ENCODE data around the gene STRN4.
A peak's percentile ranks its signal among the peaks of the same experiment; 100 is the strongest.
"Not testable (repeated sequence)": the region's sequence is repeated elsewhere in the genome, so short reads cannot be mapped to it uniquely, and the experiment has no call there.

STRN4 gene

GRCh38 chr19:46772170-46773017 is 26.1 kb upstream of the STRN4 start:
- DNase-seq, result no peak

GRCh38 chr19:46768746-46769145 is 22.5 kb upstream of the STRN4 start:
- DNase-seq, result not testable (repeated sequence)

- DNase-seq, result peak; percentile 45
These were observed 20.5 kb upstream of the STRN4 start for GRCh38 chr19:46766569-46767317.

- DNase-seq, result no peak
These were observed 18.6 kb upstream of the STRN4 start for GRCh38 chr19:46764817-46765291.

GRCh38 chr19:46762245-46762890 is 16.1 kb upstream of the STRN4 start:
- no peak for DNase-seq

GRCh38 chr19:46761418-46761831 is 15.2 kb upstream of the STRN4 start:
- no peak for DNase-seq

GRCh38 chr19:46760897-46761296 is 14.6 kb upstream of the STRN4 start:
- not testable (repeated sequence) for DNase-seq

GRCh38 chr19:46760363-46760762 is 14.1 kb upstream of the STRN4 start:
- no peak for DNase-seq

- DNase-seq, result no peak
These were observed 13.6 kb upstream of the STRN4 start for GRCh38 chr19:46759817-46760333.

GRCh38 chr19:46759206-46759605 is 13.0 kb upstream of the STRN4 start:
- DNase-seq, result no peak

- no peak for DNase-seq
These were observed 10.3 kb upstream of the STRN4 start for GRCh38 chr19:46756544-46756888.

- no peak for DNase-seq
These were observed 9.7 kb upstream of the STRN4 start for GRCh38 chr19:46755853-46756543.

- no peak for DNase-seq
These were observed 9.0 kb upstream of the STRN4 start for GRCh38 chr19:46755077-46755852.

GRCh38 chr19:46753420-46754155 is 7.3 kb upstream of the STRN4 start:
- peak; percentile 57 for DNase-seq

- no peak for DNase-seq
These were observed 2.3 kb upstream of the STRN4 start for GRCh38 chr19:46748325-46749109.

GRCh38 chr19:46745521-46746280 is 549 bp downstream of the STRN4 start, which contains the start of gene FKRP:
Gene FKRP, plus strand, starts transcription at chr19:46746057. Its CDS starts 9,394 bp downstream, at chr19:46755451.
- no peak for DNase-seq

- DNase-seq, result no peak
These were observed 1.2 kb downstream of the STRN4 start for GRCh38 chr19:46745030-46745429.

- no peak for DNase-seq
These were observed 2.1 kb downstream of the STRN4 start for GRCh38 chr19:46744005-46744691.

Measured in DMS 273 treated with DMSO at 0.1 percent for 48 hours (cell line).